Activated CD8-positive, alpha-beta memory T cell treated with anti-CD3 and anti-CD28 coated beads, Interleukin-2, amount 50 U/mL, for 24 hours (primary cell): Measurements from ENCODE around the gene ZNF70.
"Not testable (repeated sequence)": the region's sequence is repeated elsewhere in the genome, so short reads cannot be mapped to it uniquely, and the experiment has no call there.

ENCODE experiments used
- DNase-seq: peaks from one replicate; pipeline ENCODE4 v3.0.0-alpha.2; 2020; ENCODE audit errors: extremely low read depth

The ZNF70 gene

DNA sequence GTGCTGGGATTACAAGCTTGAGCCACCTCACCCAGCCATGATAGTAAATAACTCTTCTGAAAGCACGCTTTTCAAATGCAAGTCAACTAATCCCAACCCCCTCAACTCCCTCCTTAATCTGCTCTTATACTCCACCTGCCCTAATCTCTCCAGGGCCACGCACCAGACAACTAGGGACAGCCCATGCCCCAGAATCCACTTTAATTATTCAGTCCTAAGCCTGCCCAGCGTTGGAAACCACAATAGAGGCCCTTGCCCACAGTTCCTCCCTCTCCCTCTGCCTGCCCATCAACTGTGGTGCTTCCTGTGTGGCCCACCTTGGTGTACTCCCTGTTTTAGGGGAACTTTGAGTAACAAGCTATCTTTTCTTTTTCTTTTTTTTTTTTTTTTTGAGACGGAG lies 6.0 kb upstream of the ZNF70 start:
- no peak for DNase-seq

DNA sequence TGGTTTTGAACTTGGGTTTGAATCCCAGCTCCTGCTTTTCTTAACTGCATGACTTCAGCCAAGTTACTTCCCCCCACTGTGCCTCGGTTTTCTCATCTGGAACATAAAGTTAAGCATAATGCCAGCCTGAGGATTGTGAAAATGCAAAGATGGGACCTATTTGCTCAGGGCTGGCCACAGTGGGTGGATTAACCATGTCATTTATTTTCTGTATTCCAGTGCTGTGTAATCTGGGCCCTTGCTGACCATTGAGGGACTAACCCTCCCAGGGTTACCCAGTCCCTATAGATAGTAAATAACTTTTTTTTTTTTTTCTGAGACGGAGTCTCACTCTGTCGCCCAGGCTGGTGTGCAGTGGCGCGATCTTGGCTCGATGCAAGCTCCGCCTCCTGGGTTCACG lies 4.8 kb upstream of the ZNF70 start:
- no peak for DNase-seq

DNA sequence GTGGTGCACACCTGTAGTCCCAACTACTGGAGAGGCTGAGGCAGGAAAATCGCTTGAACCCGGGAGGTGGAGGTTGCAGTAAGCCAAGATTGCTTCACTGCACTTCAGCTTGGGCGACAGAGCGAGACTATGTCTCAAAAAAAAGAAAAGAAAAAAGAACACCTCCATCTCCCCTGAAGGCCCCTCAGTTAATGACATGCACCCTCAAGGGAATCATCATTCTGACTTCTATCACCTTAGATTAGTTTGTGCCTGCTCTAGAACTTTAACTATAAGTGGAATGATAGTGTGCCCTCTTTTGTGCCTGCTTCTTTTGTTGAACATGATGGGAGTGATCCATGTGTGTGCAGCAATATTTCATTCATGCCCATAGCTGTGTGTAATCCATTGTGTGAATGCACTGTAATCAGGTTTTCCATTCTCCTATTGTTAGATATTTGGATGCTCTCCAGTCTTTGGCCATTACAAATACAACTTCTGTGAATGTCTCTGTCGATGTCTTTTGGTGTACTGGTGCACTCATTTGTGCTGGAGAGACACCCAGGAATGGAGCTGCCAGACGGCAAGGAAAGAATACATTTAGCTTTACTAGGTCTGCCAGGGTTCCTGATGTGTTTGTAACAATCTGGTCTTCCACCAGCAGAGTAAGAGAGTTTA lies 4.2 kb upstream of the ZNF70 start:
- no peak for DNase-seq

DNA sequence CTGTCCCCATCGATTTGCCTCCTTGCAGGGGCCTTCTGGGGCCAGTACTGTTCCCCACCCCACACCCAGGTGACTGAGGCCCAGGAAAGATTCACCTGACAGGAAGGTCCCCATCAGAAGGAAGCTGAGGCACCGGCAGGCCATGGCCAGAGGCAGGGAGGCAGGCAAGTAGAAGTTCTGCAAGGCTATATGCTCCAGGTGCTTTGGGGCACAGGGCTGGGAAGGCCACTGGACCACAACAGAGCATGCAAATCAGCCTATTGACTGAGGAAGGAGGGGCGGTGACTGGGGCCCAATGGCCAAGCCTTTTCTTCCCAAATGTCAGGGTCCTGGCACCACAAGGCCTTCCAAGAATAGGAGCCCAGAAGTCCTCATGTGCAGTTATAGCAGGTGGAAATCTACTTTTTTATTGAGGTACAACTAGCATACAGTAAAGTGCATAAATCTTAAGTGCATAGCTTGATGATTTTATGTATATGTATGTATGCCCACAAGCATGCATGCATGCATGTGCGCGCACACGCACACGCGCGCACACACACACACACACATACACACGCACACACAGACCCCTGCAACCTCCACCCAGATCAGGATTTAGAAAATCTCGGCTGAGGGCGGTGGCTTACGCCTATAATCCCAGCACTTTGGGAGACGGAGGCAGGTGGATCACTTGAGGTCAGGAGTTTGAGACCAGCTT lies 3.5 kb upstream of the ZNF70 start, which contains the start of gene VPREB3:
Gene VPREB3, minus strand, starts transcription at position 206 of the 700 bp plus-strand sequence. Its CDS starts 62 bp downstream, at position 144.
- DNase-seq, result no peak

DNA sequence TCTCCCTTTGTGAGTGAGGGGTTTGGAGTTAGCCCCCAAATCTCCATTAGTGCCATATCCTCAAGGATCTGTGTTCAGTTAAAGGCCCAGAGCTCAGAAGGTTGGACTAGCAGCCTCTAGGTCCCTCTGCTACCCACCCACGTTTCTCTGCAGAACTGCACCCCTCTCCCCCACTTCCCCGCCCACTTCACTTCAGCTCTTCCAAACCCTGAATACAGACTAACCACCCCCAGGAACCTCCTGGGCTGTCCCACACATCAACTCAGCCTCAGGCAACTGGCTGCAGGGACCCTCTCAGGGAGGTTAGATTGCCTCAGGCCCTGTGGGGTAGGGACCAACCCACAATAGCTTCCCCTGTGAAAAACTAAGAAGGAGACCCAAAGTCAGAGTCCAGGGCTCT lies 2.5 kb upstream of the ZNF70 start:
- DNase-seq, result no peak

DNA sequence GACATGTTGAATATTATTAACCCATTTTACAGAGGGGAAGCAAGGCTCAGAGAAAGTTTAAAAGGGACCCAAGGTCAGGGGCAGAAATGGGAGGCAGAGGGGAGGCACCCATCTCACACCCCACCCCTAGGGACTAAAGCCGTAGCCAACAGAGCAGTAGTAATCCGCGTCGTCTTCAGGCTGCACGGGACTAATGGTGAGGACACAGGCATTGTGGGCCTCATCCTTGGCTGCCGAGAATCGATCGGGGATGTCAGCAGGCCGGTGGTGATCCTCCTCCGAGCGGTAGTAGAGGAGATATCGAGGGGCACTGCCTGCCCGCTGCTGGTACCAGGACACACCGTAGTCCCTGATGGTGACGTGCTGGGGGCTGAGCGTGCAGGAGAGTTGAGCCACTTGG lies 1.8 kb upstream of the ZNF70 start:
- DNase-seq, result no peak

DNA sequence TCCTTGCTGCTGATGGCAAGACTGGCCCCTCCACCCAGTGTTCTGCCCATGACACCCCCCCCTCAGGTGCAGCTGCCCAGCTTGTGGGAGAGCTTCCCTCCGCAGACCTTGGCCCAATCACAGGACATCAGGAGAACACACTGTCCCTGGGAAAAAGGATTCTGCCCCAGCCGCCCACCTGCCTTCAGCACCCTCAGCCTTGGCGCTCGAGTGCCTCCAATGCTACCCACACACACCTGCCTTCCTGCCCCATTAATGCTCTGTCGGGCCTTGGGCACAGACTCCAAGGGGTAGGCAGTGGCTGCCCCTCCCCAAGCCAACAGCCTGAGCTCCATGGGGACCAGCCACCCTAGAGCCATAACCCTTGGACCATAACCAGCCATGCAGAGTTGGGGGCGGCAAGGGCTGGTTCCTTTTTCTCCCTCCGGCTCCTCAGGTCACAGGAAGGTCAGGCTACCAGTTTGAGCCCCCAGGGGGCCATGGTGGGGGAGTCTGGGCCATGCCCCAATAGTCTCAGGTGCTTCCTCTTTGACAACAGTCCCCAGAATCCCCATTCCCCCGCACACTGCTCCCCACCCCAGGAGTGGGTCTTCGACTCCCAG lies 1.3 kb upstream of the ZNF70 start:
- no peak for DNase-seq

DNA sequence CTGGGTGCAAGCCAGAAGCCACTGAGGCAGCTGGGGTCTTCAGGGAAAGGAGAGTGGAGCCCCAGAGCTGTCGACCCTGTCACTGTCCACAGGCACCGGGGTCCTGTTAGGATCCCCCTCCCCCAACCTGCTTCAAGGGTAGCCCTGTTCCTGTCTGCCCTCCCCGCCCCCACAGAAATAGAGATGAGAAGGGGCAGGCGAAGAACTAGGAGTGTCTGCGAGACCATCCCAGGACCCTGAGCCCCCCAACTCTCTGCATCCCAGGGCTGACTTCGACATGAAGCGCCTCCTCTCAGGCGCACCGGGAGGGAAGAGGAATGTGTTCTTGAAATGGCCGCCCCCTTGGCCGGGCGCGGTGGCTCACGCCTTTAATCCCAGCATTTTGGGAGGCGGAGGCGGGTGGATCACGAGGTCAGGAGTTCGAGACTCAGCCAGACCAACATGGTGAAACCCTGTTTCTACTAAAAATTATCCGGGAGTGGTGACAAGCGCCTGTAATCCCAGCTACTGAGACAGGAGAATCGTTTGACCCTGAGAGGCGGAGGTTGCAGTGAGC lies 607 bp upstream of the ZNF70 start:
- DNase-seq, result no peak

DNA sequence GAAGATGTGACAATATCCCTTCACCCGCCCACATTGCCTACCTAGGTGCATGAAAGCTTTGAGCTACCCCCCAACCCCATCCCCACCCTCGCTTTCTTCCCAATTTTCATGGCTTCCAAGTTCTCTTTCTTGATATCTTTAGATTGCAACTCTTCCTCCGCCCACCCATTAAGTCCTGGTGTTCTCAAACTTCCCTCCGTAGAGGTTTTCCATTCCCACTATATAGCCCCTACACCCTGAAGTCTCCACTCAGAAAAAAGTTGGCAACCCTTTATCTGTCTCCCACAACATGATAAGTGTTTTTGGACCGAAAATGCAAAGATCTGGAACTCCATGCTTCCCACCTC lies 572 bp downstream of the ZNF70 start:
- DNase-seq, result no peak

DNA sequence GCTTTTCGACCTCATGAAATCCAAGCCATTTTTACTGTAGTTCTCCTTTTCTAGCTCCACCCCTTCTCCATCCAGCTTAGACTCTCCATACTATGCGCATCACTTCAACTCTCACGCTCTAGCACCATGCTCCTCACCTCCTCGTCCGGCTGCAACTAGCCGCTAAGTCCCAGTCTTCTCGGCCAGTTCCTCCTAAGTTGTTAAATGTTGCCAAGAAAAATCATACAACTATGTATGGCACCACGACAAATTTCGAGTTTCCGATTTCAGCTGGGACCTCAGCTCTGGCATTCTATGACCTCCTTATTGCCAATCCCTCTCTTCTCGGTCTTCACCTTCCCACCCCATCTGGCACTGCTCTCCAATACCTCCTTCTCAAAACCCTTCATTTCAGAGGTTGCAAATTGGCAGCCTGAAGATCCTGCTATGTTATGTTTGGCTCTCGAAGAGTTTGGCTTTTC lies 1.0 kb downstream of the ZNF70 start:
- DNase-seq, result no peak

DNA sequence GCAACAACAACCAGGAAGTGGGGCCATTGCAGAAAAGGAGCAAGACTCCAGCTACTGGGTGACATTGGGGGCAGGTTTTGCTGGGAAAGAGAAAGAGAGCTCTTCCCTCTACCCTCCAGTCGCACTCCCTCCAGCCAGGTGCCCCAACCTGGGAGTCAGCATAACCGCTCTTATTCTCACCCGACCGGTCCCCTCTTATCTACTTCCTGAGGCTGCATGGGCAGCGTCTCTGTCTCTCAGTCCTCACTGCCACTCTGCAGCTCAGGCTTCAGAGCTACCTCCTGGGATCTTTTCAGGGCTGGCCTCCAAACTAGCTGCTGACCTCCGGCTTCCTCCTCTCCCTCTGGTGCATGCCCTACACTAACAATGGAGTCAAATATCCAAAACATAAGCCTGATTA lies 5.1 kb downstream of the ZNF70 start:
- DNase-seq, result no peak

DNA sequence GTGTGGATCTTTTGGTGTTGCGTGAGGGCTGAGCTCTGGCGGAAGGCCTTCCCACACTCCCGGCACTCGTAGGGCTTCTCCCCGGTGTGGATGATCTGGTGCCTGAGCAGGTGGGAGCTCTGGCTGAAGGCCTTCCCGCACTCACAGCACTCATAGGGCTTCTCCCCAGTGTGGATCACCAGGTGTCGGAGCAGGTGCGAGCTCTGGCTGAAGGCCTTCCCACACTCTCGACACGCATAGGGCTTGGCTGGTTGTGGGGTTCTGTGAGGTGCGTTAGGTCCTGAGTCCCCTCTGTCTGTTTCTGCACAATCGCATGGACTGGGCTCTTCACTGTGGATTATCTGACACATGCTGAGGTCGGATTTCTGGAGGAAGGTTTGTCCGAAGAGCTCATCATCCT lies 6.4 kb downstream of the ZNF70 start:
- no peak for DNase-seq

DNA sequence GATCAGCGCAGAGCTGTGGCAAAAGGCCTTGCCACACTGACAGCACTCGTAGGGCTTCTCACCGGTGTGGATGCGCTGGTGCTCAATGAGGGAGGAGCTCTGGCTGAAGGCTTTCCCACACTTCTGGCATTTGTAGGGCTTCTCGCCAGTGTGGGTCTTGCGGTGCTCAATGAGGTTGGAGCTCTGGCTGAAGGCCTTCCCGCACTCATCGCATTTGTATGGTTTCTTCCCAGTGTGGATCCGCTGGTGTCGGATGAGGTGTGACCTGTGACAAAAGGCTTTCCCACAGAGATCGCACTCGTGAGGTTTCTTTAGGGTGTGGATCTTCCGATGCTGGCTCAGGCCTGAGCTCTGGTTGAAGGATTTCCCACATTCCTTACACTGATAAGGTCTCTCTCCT lies 6.9 kb downstream of the ZNF70 start:
- DNase-seq, result no peak

DNA sequence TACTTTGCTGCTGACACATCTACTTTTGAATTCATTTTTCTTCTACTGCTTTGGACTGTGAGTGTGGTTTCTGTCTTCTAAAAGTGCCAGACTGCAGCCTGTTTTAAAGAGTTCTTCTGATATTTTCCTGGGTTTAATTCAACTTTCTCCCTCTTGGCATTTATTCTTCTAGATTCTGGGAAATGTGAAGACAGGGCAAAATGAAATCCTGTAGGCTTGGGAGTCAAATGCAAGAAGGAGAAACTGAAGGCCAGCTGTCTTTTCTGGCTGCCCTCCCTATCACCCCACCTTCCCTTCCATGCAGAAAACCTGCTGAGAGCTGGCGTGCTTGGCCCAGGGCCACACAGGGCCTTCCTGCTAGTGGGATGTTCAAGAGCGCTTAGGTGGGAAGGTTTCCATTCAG lies 7.6 kb downstream of the ZNF70 start:
- no peak for DNase-seq

DNA sequence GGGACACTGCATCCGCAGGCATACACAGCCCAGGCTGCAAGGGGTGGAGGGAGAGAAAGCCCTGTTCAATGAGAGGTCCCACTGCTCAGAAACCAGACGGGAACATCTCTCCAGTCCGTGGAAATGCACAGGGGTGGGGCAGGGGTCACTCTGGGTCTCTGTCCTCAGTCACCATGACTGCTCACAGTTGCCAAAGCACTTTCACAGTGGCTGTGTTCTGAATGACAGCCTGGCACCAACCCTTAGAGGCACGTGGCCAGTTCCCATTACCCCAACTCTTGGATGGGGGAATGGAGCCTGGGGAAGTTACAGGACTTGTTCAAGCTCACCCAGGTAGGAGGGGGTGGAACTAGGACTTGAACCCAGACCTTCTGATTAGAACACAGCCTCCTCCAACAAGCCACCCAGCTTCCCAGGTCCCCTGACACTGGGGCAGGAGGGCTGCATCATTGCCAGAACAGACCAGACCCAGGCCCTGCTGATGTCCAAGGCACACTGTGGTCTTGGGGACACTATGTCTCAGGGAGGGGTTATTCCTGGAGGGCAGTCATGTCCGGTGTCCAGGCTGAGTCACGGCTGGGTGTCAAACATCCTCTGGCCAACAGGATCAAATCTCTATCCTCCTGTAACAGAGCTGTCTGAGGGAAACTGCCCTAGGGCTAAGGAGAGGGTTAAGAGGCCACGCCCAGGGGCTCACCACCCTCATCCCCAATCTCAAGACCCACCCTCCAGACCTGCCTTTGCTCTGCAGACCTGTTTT lies 8.2 kb downstream of the ZNF70 start:
- no peak for DNase-seq

DNA sequence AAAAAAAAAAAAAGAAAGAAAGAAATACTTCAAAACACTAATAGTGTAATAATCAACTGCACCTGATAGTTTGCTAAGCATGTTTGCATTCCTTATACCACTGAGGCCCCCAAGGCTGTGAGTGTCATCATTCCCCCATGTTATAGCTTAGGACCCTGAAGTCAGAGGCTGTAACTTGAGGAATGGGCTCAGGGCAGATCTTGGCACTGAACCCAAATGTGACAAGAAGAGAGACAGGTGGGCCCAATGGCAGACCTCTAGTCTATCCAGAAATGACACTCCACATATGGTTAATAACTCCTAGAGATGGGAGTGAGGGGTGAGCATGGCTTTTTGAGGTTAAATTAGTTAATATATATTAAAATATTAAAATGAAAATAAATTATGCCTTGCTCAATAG lies 13.2 kb downstream of the ZNF70 start:
- no peak for DNase-seq

DNA sequence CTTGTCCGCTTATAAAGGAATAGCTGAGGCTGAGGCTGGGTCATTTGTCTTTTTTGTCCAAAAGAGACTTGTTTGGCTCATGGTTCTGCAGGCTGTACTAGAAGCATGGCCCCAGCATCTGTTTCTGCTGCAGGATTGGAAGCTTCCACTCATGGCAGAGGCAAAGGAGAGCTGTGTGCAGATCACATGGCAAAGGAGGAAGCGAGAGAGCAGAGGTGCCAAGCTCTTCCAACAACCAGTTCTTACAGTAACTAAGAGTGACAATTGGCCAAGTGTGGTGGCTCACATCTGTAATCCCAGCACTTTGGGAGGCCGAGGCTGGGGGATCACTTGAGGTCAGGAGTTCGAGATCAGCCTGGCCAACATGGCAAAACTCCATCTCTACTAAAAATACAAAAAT lies 22.8 kb downstream of the ZNF70 start:
- DNase-seq, result not testable (repeated sequence)

DNA sequence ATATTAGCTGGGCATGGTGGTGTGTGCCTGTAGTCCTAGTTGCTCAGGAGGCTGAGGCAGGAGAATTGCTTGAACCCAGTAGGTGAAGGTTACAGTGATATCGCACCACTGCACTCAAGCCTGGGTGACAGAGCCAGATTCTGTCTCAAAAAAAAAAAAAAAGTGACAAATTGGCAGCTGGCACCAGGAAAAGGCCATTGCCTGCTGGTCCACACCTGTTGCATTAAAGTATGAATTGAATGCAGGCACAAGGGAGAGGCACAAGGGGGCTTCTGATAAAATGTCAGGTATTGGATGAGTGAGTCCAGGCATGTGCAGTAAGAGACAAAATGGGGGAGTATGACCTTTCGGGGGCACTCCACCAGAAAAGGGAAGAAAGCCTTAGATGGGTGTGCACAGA lies 28.2 kb downstream of the ZNF70 start:
- DNase-seq, result no peak

DNA sequence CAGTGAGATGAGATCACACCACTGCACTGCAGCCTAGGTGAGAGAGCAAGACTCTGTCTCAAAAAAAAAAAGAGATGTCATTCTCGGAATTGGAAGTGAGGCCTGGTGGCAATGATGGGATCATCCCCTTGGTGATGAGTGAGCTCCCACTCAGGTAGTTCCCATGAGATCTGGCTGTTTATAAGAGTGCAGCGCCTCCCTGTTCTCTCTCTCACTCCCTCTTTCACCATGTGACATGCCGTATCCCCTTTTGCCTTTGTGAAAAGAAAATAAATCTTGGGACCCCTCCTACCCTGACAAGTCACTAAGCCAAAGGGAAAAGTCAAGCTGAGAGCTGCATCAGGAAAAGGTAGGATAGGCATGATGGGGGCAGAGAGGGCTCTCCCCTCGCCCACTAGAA lies 28.8 kb downstream of the ZNF70 start:
- no peak for DNase-seq

DNA sequence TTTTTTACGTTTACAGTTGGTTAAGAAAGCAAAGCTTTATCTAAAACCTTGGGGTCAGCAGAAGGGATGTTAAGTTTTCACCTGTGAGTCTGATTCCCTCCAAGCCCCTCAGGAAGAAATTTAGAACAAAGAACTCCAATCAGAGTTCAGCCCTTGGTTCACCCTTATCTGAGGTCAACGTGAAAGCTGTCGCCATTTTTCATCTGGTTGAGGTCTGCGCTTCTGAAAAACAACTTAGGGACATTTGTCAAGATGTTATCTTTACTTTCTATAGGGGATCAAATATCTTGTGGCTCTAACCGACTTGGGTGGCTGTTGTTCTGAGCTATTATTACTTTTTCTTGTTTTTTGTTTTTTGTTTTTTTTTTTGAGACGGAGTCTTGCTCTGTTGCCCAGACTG lies 30.1 kb downstream of the ZNF70 start:
- DNase-seq, result no peak

DNA sequence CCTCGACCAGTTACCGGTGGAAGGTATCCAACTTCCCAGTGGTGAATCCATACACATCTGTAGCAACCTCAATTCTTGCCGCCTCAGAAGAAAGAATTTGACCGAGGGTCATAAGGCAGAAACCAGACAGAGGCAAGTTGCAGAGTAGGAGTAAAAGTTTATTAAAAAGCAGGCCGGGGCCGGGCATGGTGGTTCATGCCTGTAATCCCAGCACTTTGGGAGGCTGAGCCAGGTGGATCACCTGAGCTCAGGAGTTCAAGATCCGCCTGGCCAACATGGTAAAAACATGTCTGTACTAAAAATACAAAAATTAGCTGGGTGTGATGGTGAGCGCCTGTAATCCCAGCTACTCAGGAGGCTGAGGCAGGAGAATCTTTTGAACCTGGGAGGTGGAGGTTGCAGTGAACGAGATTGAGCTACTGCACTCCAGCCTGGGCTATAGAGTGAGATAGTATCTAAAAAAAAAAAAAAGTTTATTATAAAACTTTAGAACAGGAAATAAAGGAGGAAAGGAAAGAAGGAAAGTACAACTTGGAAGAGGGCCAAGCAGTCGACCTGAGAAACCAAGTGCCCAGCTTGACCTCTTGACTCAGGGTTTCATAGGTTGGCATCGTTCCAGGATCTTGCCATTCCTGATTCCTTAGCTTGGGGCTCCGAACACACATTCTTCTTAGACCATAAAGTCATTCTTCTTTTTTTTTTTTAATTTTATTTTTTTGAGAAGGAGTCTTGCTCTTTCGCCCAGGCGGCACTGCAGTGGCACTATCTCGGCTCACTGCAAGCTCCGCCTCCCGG lies 32.3 kb downstream of the ZNF70 start:
- DNase-seq, result no peak
